ENCODE data around the gene P2RX3.

Gene P2RX3

GRCh38 chr11:57320719-57321387 lies 17.3 kb upstream of the P2RX3 start:
- no peak for TF ChIP-seq CTCF (IDR thresholded peaks at IDR 0.05)

DNA sequence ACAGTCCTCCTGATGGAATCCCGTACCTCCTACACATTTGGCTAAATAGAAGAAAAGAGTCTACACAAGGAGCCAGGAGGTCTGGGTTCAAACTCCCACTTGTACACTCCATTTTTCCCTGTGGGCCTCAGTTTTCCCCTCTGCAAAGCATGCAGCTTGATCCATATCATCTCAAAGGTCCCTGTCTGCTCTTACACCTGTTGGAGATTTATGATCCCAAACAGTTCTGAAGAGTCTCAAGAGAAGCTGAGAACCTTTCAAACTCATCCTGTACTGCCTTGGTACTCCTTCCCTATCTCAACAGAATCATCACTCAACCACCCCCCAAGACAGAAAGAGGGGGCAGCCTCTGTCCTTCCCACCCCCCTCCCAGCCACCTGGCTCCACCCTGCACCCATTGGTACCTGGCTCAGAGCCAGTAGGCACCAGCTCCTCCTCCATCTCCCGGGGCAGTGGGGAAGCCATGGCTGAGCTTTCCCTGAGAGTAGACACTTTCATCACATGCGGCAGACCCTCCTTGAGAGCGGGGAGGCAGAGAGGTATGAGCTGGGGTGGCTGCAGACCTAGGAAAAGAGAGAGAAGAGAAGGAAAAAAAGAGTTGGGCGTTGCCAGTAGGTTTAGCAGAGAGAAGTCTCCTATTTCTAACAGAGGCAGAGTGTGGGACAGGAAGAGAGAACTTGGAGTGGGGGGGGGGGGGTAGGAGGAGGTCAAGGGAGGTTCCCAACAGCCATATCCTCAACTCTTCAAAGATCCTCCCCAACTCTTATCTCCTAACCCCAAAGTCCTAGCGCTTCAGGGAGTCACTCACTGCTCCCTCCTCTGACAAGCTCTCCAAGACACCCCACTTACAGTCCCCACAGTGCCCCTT lies 16.5 kb upstream of the P2RX3 start:
- TF ChIP-seq CTCF (IDR thresholded peaks at IDR 0.05), result no peak

DNA sequence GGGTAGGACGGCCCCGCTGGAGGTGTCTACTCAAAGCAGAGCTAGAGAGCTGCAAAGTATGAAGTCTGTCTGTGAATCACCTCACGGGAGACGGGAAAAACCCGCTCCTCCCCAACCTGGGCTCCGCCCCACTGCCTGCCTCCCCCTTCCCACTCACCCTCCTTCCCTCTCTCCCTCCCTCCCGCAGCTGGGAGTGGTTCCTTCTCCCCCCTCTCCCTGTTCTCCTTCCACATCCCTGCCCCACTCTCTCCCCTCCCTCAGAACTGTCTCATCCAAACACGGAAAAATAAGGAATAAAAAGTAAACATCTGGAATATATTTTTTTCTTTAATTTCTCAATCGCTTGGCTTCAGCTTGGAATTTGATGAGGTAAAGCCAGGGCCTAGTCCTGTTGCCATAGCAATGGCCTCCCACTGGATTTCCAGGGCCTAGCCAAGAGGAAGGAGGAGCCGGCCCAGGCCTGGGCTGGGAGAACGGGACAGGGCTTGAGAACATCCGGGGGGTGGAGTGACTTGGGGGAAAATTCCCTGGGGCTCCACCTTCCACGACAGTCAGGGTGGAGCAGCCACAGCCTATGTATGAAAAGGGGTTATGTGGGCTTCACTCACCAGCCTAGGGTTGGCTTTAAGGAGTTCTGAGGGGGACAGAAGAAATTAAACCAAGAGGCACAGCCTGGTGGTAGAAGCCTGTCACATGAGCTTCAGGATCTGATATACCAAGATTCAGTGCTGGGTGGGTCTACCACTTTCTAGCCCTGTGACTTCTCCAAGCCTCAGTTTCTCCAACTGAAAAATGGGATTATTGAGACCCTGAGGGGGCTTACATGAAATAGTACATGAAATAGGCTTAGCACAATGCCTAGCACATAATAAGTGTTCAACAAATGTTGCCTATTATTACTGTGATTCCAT lies 15.6 kb upstream of the P2RX3 start:
- TF ChIP-seq CTCF (IDR thresholded peaks at IDR 0.05), result no peak

DNA sequence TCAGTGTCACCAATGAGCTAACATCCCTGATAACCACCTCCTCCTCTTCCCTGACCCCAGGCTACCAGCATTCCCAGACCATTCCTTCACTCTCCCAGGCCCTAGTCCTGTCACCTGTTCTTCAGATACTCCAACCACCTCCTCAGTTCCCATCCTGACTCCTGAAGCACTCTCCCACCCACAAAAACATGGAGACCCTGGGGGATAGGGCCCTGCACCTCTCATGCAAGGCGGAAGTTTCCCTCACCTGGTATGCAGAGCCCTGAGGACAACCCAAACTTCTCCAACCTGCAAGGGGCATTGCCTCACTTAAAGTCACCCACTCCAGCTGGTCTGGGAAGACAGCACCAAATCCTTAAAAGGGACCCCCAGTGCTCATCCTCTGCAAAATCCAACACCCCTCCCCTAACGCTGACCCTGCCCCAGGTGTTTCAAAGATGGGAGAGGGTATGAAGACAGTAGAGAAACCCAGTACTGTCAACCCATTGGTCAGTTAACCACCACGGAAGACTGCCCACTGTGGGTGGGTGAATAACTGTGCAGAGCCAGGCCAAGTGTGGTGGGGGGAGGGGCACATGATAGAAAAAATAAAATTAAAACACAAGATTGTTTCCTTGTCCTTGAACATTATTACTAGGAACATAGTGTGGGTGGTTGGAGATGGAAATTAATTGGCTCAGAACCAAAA lies 14.8 kb upstream of the P2RX3 start:
- TF ChIP-seq CTCF (IDR thresholded peaks at IDR 0.05), result no peak

DNA sequence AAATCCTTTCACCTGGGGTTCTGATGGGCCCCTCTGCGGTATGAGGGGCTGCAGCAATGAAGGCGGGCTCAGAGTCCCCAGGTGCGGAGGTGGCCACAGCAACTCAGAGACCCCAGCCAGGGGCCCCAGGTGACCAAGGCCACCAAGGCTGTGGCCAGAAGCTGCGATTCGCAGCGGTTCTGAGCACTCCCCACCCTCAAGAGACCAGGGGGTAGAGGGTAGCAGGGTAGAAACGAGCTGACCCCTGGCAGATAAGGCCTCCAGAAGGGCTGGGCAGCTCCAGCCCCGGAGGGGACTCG lies 14.3 kb upstream of the P2RX3 start:
- TF ChIP-seq CTCF (IDR thresholded peaks at IDR 0.05), result no peak

DNA sequence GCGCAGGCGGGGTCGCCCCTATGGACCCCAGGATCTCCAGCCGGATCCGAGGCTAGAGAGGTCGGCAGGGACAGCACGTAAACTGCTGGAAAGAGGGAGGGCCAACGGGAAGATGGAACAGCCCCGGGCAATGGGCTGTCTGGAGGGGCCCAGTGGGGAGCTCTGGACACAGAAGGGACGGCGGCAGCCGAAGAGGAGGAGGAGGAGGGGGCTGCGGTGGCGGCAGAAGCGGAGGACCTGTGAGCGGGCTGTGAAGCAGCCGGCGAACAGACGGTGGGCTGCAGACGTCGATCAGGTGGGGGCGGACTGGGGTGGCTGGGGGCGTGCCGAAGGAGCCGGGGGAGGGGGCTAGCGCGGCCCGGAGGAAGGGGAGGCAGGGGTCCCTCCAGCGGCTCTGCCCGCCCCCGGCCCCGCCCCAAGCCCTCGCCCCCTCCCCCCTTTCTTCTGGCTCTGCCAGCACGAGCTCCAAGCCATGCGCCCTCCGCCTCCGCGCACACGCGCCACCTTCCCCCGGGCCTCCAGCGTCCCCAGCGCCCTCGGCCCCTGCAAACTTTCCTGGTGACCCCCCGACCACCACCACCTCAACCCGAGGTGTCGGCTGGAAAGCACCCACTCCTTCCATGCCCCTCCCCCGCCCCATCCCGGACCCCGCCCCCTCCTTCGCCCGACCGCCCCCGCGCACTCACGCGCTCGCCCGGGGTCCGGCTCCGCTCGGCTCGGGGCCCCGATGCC lies 13.8 kb upstream of the P2RX3 start:
- no peak for TF ChIP-seq CTCF (IDR thresholded peaks at IDR 0.05)
